ENCODE data around the gene SERP1. TPM values are rescaled to one million over a fixed set of nuclear protein-coding genes. Genes with fewer than 3 reads are reported as not detected.

Gene SERP1
- 77.8 TPM for total RNA-seq
- polyA plus RNA-seq: 94.1 TPM
- long read RNA-seq, donor 1, transcript SERP1-201 (3 exons, 3,171 nt): major isoform, 5 of 5 reads
- long read RNA-seq, donor 1, partial matches to known transcripts: 0 of 5 reads
- long read RNA-seq, donor 1, other reads (novel, unspliced or antisense): 0 of 5 reads
- long read RNA-seq, donor 2, transcript SERP1-206 (2 exons, 1,596 nt): minor isoform, 8 of 226 reads
- long read RNA-seq, donor 2, transcript SERP1-208 (2 exons, 830 nt): minor isoform, 5 of 226 reads
- long read RNA-seq, donor 2, transcript SERP1-201 (3 exons, 3,171 nt): major isoform, 179 of 226 reads
- long read RNA-seq, donor 2, partial matches to known transcripts: 34 of 226 reads
- long read RNA-seq, donor 2, other reads (novel, unspliced or antisense): 0 of 226 reads
- long read RNA-seq, donor 3, transcript SERP1-208 (2 exons, 830 nt): minor isoform, 11 of 681 reads
- long read RNA-seq, donor 3, transcript SERP1-201 (3 exons, 3,171 nt): major isoform, 143 of 681 reads
- long read RNA-seq, donor 3, partial matches to known transcripts: 518 of 681 reads
- long read RNA-seq, donor 3, other reads (novel, unspliced or antisense): 6 of 681 reads
- long read RNA-seq, donor 4, transcript SERP1-201 (3 exons, 3,171 nt): major isoform, 65 of 87 reads
- long read RNA-seq, donor 4, partial matches to known transcripts: 17 of 87 reads
- long read RNA-seq, donor 4, other reads (novel, unspliced or antisense): 0 of 87 reads
- long read RNA-seq, donor 5, transcript SERP1-208 (2 exons, 830 nt): minor isoform, 8 of 836 reads
- long read RNA-seq, donor 5, transcript SERP1-201 (3 exons, 3,171 nt): major isoform, 147 of 836 reads
- long read RNA-seq, donor 5, transcript SERP1-206 (2 exons, 1,596 nt): minor isoform, 9 of 836 reads
- long read RNA-seq, donor 5, partial matches to known transcripts: 641 of 836 reads
- long read RNA-seq, donor 5, other reads (novel, unspliced or antisense): 30 of 836 reads
- long read RNA-seq, donor 6, transcript SERP1-201 (3 exons, 3,171 nt): major isoform, 87 of 181 reads
- long read RNA-seq, donor 6, partial matches to known transcripts: 72 of 181 reads
- long read RNA-seq, donor 6, other reads (novel, unspliced or antisense): 15 of 181 reads
- long read RNA-seq, donor 7, transcript SERP1-201 (3 exons, 3,171 nt): major isoform, 103 of 636 reads
- long read RNA-seq, donor 7, partial matches to known transcripts: 382 of 636 reads
- long read RNA-seq, donor 7, other reads (novel, unspliced or antisense): 147 of 636 reads
- long read RNA-seq, donor 8, transcript SERP1-201 (3 exons, 3,171 nt): major isoform, 39 of 49 reads
- long read RNA-seq, donor 8, partial matches to known transcripts: 7 of 49 reads
- long read RNA-seq, donor 8, other reads (novel, unspliced or antisense): 0 of 49 reads
- long read RNA-seq, donor 9, transcript SERP1-201 (3 exons, 3,171 nt): major isoform, 50 of 53 reads
- long read RNA-seq, donor 9, partial matches to known transcripts: 0 of 53 reads
- long read RNA-seq, donor 9, other reads (novel, unspliced or antisense): 0 of 53 reads
- long read RNA-seq, donor 10, transcript SERP1-201 (3 exons, 3,171 nt): major isoform, 94 of 191 reads
- long read RNA-seq, donor 10, partial matches to known transcripts: 76 of 191 reads
- long read RNA-seq, donor 10, other reads (novel, unspliced or antisense): 15 of 191 reads

DNA sequence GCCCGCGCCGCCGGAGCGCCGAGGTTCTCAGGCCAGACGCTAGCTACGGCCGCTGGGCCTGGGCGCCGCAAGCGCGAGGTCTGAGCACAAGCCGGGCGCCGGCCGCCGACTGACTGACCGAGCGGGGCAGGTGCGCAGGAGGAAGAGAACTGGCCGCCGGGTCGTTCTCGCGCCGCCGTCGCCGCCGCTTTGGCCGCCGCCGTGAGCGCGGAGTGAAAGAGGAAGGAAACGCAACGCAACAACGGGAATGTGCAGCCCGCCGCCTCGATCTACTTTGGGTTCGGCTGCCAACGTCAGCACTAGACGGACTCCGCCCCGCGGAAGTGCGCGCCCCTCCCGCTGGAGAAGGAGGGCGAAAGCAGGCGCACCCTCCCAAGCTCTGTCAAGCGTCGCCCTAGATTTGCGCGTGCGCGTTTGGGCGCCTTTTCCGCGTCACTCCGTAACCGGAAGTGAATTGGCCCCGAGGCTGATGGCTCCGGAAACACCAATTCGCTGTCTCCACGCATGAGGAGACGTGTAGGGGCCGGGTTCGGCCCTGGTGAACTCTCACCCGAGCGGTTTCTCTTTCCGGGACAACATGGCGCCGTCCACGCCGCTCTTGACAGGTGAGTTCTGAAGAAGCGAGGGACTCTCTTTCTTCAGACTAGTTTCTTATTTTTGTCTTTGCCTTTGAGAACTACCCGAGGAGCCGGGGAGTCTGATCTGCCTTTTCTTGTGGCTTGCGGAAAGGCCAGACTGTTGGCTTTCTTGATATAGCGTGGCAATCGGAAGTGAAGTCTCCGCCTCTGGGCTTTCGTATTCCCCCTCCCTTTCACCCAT lies at the start of gene SERP1, which contains the start of gene EIF2A:
TSS of gene SERP1 (minus strand) at position 271 of the 819 bp plus-strand sequence. CDS start 361 bp downstream, outside the sequence.
TSS of gene EIF2A (plus strand) at position 562 of the 819 bp plus-strand sequence. CDS start at position 578, 16 bp downstream.
- Histone ChIP-seq H3K27ac (ENCODE audit: low read depth in 1 of 2, low read length in 1 of 2) (peak within 1 kb of the TSS; percentile 93 to 98), H3K9me3 (ENCODE audit: control insufficient read depth in 2 of 2, insufficient read depth in 1 of 2, low read length in 1 of 2) (no peaks in the 10 kb centered on the region), H3K27me3 (ENCODE audit: control insufficient read depth in 2 of 2, insufficient read depth in 1 of 2, low read length in 1 of 2) (no peaks in the 10 kb centered on the region), H3K36me3 (ENCODE audit: control insufficient read depth in 2 of 2, insufficient read depth in 2 of 2, low read length in 1 of 2) (peaks cover 0 to 18% of the 10 kb centered on the region in 2 donors), H3K4me3 (ENCODE audit: low read length in 2 of 2) (peak within 1 kb of the TSS; percentile 79 to 95), H3K4me1 (ENCODE audit: control insufficient read depth in 2 of 2, insufficient read depth in 2 of 2, low read length in 2 of 2) (peaks cover 2 to 8% of the 10 kb centered on the region in 2 donors)
- under 1% methylated on average over 86 of the region's 86 CpGs for WGBS
- DNase-seq (ENCODE audit: low read depth in 6 of 9, low spot score in 9 of 9): peak; percentile 97 to 100 (median 99)

DNA sequence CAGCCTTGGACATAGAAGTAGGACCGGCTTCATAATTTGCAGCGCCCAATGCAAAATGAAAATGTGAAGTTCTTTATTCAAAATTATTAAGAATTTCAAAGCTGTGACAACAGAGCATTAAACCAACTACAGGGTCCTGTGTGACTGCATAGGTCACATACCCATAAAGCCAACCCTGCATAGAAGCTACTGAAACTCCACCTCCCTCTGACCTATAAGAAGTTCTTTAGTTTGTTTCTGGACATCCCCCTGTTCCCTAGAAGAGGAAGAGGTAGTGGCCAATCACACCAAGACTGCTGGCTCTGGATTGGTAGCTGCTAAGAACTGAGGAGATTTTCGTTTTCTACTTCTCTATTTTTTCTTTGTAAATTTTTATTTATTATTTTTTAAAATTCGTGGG lies 47.9 kb upstream of the SERP1 start:
- peaks cover 2 to 12% of the 10 kb centered on the region in 2 donors for H3K4me1 ChIP-seq (ENCODE audit: control insufficient read depth in 2 of 2, insufficient read depth in 2 of 2, low read length in 2 of 2)
- no peaks in the 10 kb centered on the region for H3K9me3 ChIP-seq (ENCODE audit: control insufficient read depth in 2 of 2, insufficient read depth in 1 of 2, low read length in 1 of 2)
- 97% methylated on average over 4 of the region's 4 CpGs for WGBS
- H3K27me3 ChIP-seq (ENCODE audit: control insufficient read depth in 2 of 2, insufficient read depth in 1 of 2, low read length in 1 of 2): no peaks in the 10 kb centered on the region
- no peak overlapping the region for H3K4me3 ChIP-seq (ENCODE audit: low read length in 2 of 2)
- DNase-seq (ENCODE audit: low read depth in 6 of 9, low spot score in 9 of 9): no peak
- H3K36me3 ChIP-seq (ENCODE audit: control insufficient read depth in 2 of 2, insufficient read depth in 2 of 2, low read length in 1 of 2): no peaks in the 10 kb centered on the region
- no peak overlapping the region for H3K27ac ChIP-seq (ENCODE audit: low read depth in 1 of 2, low read length in 1 of 2)

DNA sequence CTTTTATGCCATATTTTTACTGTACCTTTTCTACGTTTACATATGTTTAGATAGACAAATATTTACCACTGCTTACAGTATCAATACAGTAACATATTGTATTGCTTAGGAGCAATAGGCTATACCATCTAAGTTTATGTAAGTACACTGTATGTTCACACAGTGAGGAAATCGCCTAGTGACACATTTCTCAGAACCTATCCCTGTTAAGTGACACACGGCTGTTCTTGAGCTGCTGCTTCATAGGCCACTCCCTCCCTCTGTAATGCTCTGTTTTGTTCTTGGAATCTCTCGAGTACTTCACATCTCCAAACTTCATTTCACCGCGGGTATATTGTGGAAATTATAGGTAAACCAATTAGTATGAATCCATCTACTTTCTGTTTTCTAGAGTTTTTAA lies 43.5 kb upstream of the SERP1 start:
- no peaks in the 10 kb centered on the region for H3K9me3 ChIP-seq (ENCODE audit: control insufficient read depth in 2 of 2, insufficient read depth in 1 of 2, low read length in 1 of 2)
- peaks cover 6 to 24% of the 10 kb centered on the region in 2 donors for H3K4me1 ChIP-seq (ENCODE audit: control insufficient read depth in 2 of 2, insufficient read depth in 2 of 2, low read length in 2 of 2)
- H3K36me3 ChIP-seq (ENCODE audit: control insufficient read depth in 2 of 2, insufficient read depth in 2 of 2, low read length in 1 of 2): peaks cover 5 to 15% of the 10 kb centered on the region in 2 donors
- peak in 2 of 9 donors; percentile 37 to 60 for DNase-seq (ENCODE audit: low read depth in 6 of 9, low spot score in 9 of 9)
- 74% methylated on average over 6 of the region's 6 CpGs for WGBS
- H3K27ac ChIP-seq (ENCODE audit: low read depth in 1 of 2, low read length in 1 of 2): peak overlapping the region in 1 of 2 donors; percentile 49
- H3K27me3 ChIP-seq (ENCODE audit: control insufficient read depth in 2 of 2, insufficient read depth in 1 of 2, low read length in 1 of 2): no peaks in the 10 kb centered on the region
- no peak overlapping the region for H3K4me3 ChIP-seq (ENCODE audit: low read length in 2 of 2)

DNA sequence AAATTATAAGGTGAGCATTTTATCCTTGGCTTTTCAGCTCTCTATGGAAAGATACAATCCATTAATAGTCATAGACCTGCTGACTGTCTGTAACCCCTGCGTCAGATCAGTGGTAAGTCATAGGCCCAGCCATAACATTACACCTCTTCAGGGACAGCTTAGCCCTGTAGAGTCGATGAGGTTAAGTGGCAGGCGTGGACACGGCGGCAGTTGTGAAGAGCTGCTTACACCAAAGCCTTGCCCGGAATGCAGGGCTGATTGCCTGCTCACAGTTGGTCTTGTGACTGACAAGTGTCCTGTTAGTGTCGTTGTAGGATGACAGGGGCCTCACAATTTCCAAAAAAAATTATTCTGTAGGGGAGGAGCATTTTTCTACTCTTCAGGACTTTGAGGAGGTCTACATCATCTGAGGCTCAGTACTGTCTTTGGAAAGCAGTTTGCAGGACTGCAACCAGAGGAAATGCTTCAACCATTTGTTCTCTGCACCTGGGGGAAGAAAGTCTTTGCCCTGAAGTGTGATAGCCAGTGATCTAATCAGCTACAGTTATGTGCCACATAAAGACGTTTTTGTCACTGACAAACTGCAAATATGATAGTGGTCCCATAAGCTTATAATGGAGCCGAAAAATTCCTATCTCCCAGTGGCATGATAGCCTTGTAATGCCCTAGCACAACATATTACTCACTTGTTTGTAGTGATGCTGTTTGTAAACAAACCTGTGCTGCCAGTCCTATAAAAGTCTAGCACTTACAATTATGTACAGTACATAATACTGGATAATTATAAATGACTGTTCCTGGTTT lies 41.9 kb upstream of the SERP1 start:
- Histone ChIP-seq H3K4me1 (ENCODE audit: control insufficient read depth in 2 of 2, insufficient read depth in 2 of 2, low read length in 2 of 2) (peaks cover 6 to 24% of the 10 kb centered on the region in 2 donors), H3K36me3 (ENCODE audit: control insufficient read depth in 2 of 2, insufficient read depth in 2 of 2, low read length in 1 of 2) (peaks cover 5 to 26% of the 10 kb centered on the region in 2 donors), H3K27me3 (ENCODE audit: control insufficient read depth in 2 of 2, insufficient read depth in 1 of 2, low read length in 1 of 2) (no peaks in the 10 kb centered on the region), H3K9me3 (ENCODE audit: control insufficient read depth in 2 of 2, insufficient read depth in 1 of 2, low read length in 1 of 2) (no peaks in the 10 kb centered on the region), H3K4me3 (ENCODE audit: low read length in 2 of 2) (no peak overlapping the region), H3K27ac (ENCODE audit: low read depth in 1 of 2, low read length in 1 of 2) (peak overlapping the region; percentile 15 to 82)
- peak in 4 of 9 donors; percentile 26 to 72 (median 48) for DNase-seq (ENCODE audit: low read depth in 6 of 9, low spot score in 9 of 9)
- 56% methylated on average over 9 of the region's 9 CpGs for WGBS

DNA sequence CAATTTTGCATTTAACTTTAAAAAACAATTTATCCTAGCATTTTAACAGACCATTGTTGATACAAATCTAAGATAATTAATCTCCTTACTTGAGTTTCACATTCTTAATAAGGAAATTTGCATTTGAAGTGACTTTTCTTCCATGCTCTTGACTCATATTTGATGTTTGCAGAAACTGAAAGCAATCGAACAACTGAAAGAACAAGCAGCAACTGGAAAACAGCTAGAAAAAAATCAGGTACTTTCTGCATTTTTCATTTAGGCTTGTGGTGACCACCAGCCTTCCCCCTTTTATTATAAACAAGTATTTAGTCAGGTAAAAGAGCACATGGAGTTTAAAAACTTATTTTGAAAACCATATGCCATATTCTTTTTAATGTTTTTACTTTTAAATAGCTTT lies 36.7 kb upstream of the SERP1 start:
- H3K36me3 ChIP-seq (ENCODE audit: control insufficient read depth in 2 of 2, insufficient read depth in 2 of 2, low read length in 1 of 2): peaks cover 13 to 51% of the 10 kb centered on the region in 2 donors
- H3K27me3 ChIP-seq (ENCODE audit: control insufficient read depth in 2 of 2, insufficient read depth in 1 of 2, low read length in 1 of 2): no peaks in the 10 kb centered on the region
- peaks cover 1 to 2% of the 10 kb centered on the region in 2 donors for H3K4me1 ChIP-seq (ENCODE audit: control insufficient read depth in 2 of 2, insufficient read depth in 2 of 2, low read length in 2 of 2)

DNA sequence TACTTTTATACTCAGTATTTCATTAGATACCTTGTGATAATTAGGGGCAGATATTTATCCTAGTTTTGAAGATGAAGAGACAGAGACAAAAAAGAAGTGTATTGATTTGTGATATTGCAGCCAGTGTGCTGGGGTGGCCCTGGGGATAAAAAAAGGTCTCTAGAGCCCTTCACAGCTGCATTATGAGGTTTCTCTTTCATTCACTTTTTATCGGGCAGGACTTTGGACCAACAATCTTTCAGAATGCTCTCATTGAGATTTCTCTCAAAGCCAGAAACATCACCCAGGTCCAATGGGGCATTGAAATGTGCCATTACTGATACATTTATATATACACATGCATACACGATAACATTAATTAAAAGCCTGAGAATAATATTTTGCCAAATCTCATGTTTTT lies 36.3 kb upstream of the SERP1 start:
- WGBS: 96% methylated on average over 2 of the region's 2 CpGs

More for the DNA sequence above, 36.7 kb upstream of the SERP1 start:
- no peak for DNase-seq (ENCODE audit: low read depth in 6 of 9, low spot score in 9 of 9)
- 91% methylated on average over 1 of the region's 1 CpG for WGBS
- Histone ChIP-seq H3K27ac (ENCODE audit: low read depth in 1 of 2, low read length in 1 of 2) (no peak overlapping the region), H3K4me3 (ENCODE audit: low read length in 2 of 2) (no peak overlapping the region), H3K9me3 (ENCODE audit: control insufficient read depth in 2 of 2, insufficient read depth in 1 of 2, low read length in 1 of 2) (no peaks in the 10 kb centered on the region)

DNA sequence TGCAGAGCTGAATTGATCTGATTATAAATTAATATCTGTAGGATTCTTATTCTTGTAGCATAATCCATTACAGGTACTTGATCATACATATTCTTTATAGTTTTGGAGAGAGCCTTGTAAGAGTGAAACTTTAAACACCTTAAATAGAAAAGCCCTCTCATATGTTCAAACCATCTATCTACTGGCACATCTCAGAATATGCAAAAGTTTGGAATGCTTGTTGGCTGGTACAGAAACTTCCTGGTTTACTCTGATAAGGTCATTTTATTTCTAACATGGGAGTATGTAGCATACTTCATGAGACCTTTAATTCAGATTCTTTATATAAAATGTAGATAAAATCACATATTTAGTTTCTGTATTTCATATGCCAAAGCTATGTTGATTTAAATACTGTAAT lies 34.9 kb upstream of the SERP1 start:
- Histone ChIP-seq H3K9me3 (ENCODE audit: control insufficient read depth in 2 of 2, insufficient read depth in 1 of 2, low read length in 1 of 2) (no peaks in the 10 kb centered on the region), H3K27me3 (ENCODE audit: control insufficient read depth in 2 of 2, insufficient read depth in 1 of 2, low read length in 1 of 2) (no peaks in the 10 kb centered on the region), H3K27ac (ENCODE audit: low read depth in 1 of 2, low read length in 1 of 2) (no peak overlapping the region), H3K36me3 (ENCODE audit: control insufficient read depth in 2 of 2, insufficient read depth in 2 of 2, low read length in 1 of 2) (peaks cover 21 to 63% of the 10 kb centered on the region in 2 donors), H3K4me1 (ENCODE audit: control insufficient read depth in 2 of 2, insufficient read depth in 2 of 2, low read length in 2 of 2) (no peaks in the 10 kb centered on the region), H3K4me3 (ENCODE audit: low read length in 2 of 2) (no peak overlapping the region)
- DNase-seq (ENCODE audit: low read depth in 6 of 9, low spot score in 9 of 9): no peak

More for the DNA sequence above, 36.3 kb upstream of the SERP1 start:
- Histone ChIP-seq H3K9me3 (ENCODE audit: control insufficient read depth in 2 of 2, insufficient read depth in 1 of 2, low read length in 1 of 2) (no peaks in the 10 kb centered on the region), H3K36me3 (ENCODE audit: control insufficient read depth in 2 of 2, insufficient read depth in 2 of 2, low read length in 1 of 2) (peaks cover 13 to 52% of the 10 kb centered on the region in 2 donors), H3K4me1 (ENCODE audit: control insufficient read depth in 2 of 2, insufficient read depth in 2 of 2, low read length in 2 of 2) (no peaks in the 10 kb centered on the region), H3K27ac (ENCODE audit: low read depth in 1 of 2, low read length in 1 of 2) (no peak overlapping the region), H3K4me3 (ENCODE audit: low read length in 2 of 2) (no peak overlapping the region), H3K27me3 (ENCODE audit: control insufficient read depth in 2 of 2, insufficient read depth in 1 of 2, low read length in 1 of 2) (no peaks in the 10 kb centered on the region)
- DNase-seq (ENCODE audit: low read depth in 6 of 9, low spot score in 9 of 9): no peak
